Spleen (tissue), 11 donors: ENCODE data around the gene MAP2K5. TPM values are rescaled to one million over a fixed set of nuclear protein-coding genes. Genes with fewer than 3 reads are reported as not detected.
A peak's percentile ranks its signal among the peaks of the same experiment; 100 is the strongest.

Source experiments
- DNase-seq: peaks from one replicate; pipeline ENCODE4 v3.0.0-alpha.2; 2020
- H3K27ac ChIP-seq, 8 donors: fragments of 200-600 bp; sonication (generic) in 7 of 8; 1 replicate in 4 of 8; 2 replicates in 4 of 8; pipeline versions ENCODE4 v1.5.0 to v1.8.0; 2016 to 2021; ENCODE audit warnings: inconsistent platforms in 4 of 8, mild to moderate bottlenecking in 4 of 8, moderate library complexity in 1 of 8
- H3K27me3 ChIP-seq, 7 donors: fragments of 200-600 bp; sonication (generic) in 6 of 7; replicated peaks in 1 of 7; 1 replicate in 4 of 7; 2 replicates in 3 of 7; pipeline versions ENCODE4 v1.5.0 to v1.8.0; 2016 to 2021; ENCODE audit warnings: inconsistent platforms in 3 of 7, mild to moderate bottlenecking in 1 of 7
- H3K36me3 ChIP-seq, 6 donors: fragments of 200-600 bp; sonication (generic) in 5 of 6; 1 replicate in 4 of 6; 2 replicates in 2 of 6; pipeline versions ENCODE4 v1.5.0 to v1.8.0; 2016 to 2021; ENCODE audit warnings: inconsistent platforms in 2 of 6
- H3K4me1 ChIP-seq, 6 donors: fragments of 200-600 bp; sonication (generic) in 5 of 6; 1 replicate in 3 of 6; 2 replicates in 3 of 6; pipeline versions ENCODE4 v1.5.0 to v1.8.0; 2016 to 2021; ENCODE audit warnings: inconsistent platforms in 3 of 6
- H3K4me3 ChIP-seq, 8 donors: fragments of 200-600 bp; sonication (generic) in 7 of 8; 1 replicate in 4 of 8; 2 replicates in 4 of 8; pipeline versions ENCODE4 v1.5.0 to v1.8.0; 2016 to 2021; ENCODE audit warnings: inconsistent platforms in 4 of 8, mild to moderate bottlenecking in 4 of 8, moderate library complexity in 2 of 8
- H3K9me3 ChIP-seq, 8 donors: fragments of 200-600 bp; sonication (generic) in 7 of 8; 1 replicate in 4 of 8; 2 replicates in 4 of 8; pipeline versions ENCODE4 v1.5.0 to v1.8.0; 2016 to 2021; ENCODE audit warnings: inconsistent platforms in 4 of 8
- CTCF ChIP-seq, 11 experiments: fragments of 200-600 bp in 7 of 11; fragments of 450-650 bp in 4 of 11; sonication (generic) in 4 of 11; IDR thresholded peaks in 8 of 11; conservative IDR thresholded peaks in 3 of 11; 1 replicate in 7 of 11; 2 replicates in 4 of 11; pipeline versions ENCODE4 v1.4.0 to v1.8.0; 2016 to 2021; ENCODE audit warnings: antibody characterized with exemption in 11 of 11, inconsistent platforms in 4 of 11, mild to moderate bottlenecking in 1 of 11
- POLR2A ChIP-seq, 3 donors: fragments of 450-650 bp; IDR thresholded peaks; one replicate each; pipeline ENCODE4 v1.5.1; 2017; ENCODE audit warnings: antibody characterized with exemption in 3 of 3, mild to moderate bottlenecking in 1 of 3
- POLR2AphosphoS5 ChIP-seq, 3 donors: sonication (generic); formaldehyde crosslinking; IDR thresholded peaks; one replicate each; pipeline ENCODE4 v1.5.1; 2017; ENCODE audit warnings: antibody characterized with exemption in 3 of 3
- WGBS, 5 donors: extraction: QIAGEN DNeasy Blood & Tissue Kit in 3 of 5; methylation state at CpG; one replicate each; pipeline versions ENCODE4 v1.1.5 to v1.1.7; 2013 to 2018; 5-methylcytosine and 5-hydroxymethylcytosine counted together
- intact Hi-C: fragments of 100-400 bp; cut with DNase I; formaldehyde crosslinking; loops from one replicate; pipeline ENCODE4 v1.15.0; 2023; ENCODE audit warnings: low total_unique reads
- polyA plus RNA-seq, 3 donors: library from polyadenylated mRNA; stranded (reverse); fragments of 200-250 nt; gene quantifications; one replicate each; pipeline ENCODE4 v1.2.1, GENCODE V29; 2013
- total RNA-seq, 7 donors: library from RNA; depleted of rRNA in 3 of 7; stranded (reverse); fragments of >200 nt in 3 of 7; fragmentation: NEBNext Ultra II Directional in 4 of 7; extraction: Animal tissue kit (Norgen Biotek cat#: 25700) in 4 of 7; gene quantifications; one replicate each; pipeline versions ENCODE4 v1.1.0 to v1.2.1, GENCODE V29; 2016 to 2021
- donor health status: healthy with polysubstance abuse.
- donor health status: DM: no; HTN: no; CAD: no; lungs with moderate emphysema.
- donor health status: DM: no; HTN: no; CAD: no.
- donor health status: Bipolar disorder and iron deficiency.
- donor health status: healthy.
- donor health status: DM: no; HTN: no; CAD: no.
- donor health status: DM: yes; HTN: yes; CAD: no.

Gene MAP2K5
- total and polyA plus RNA-seq, 10 donors = 8.4 to 30.4 (median 14.6) TPM

- intact Hi-C loops = no loop called here
- no peak for TF ChIP-seq POLR2AphosphoS5 (IDR thresholded peaks at IDR 0.05)
- TF ChIP-seq POLR2A (IDR thresholded peaks at IDR 0.05) = no peak
- TF ChIP-seq CTCF (IDR thresholded peaks at IDR 0.05 in 8 of 11, conservative IDR thresholded peaks at IDR 0.05 in 3 of 11) = no peak
- H3K27me3 ChIP-seq = no peaks in the 10 kb centered on the region
- H3K4me1 ChIP-seq = peaks cover 0 to 8% (median 3%) of the 10 kb centered on the region in 6 donors
- H3K36me3 ChIP-seq = peaks cover 0 to 71% (median 5%) of the 10 kb centered on the region in 6 donors
- no peak overlapping the region for H3K4me3 ChIP-seq
- peak; percentile 68 for DNase-seq
- WGBS, 5 donors = 94 to 98% (median 97%) methylated on average over 9 to 18 of the region's 18 CpGs
- H3K27ac ChIP-seq = no peak overlapping the region
- H3K9me3 ChIP-seq = no peaks in the 10 kb centered on the region
These were observed 264.0 kb downstream of the MAP2K5 start for GRCh38 chr15:67806536-67806935.

- TF ChIP-seq CTCF (IDR thresholded peaks at IDR 0.05 in 8 of 11, conservative IDR thresholded peaks at IDR 0.05 in 3 of 11) (no peak), POLR2A (IDR thresholded peaks at IDR 0.05) (no peak), POLR2AphosphoS5 (IDR thresholded peaks at IDR 0.05) (no peak)
- peaks cover 0 to 13% (median 3%) of the 10 kb centered on the region in 6 donors for H3K4me1 ChIP-seq
- intact Hi-C loops = no loop called here
- no peak overlapping the region for H3K27ac ChIP-seq
- no peaks in the 10 kb centered on the region for H3K27me3 ChIP-seq
- no peak overlapping the region for H3K4me3 ChIP-seq
- peak; percentile 65 for DNase-seq
- no peaks in the 10 kb centered on the region for H3K9me3 ChIP-seq
- WGBS, 5 donors = 89 to 97% (median 95%) methylated on average over 5 of the region's 5 CpGs
- H3K36me3 ChIP-seq = peaks cover 0 to 65% (median 5%) of the 10 kb centered on the region in 6 donors
These were observed 264.6 kb downstream of the MAP2K5 start for GRCh38 chr15:67807141-67807540.

- Histone ChIP-seq H3K4me1 (peaks cover 0 to 13% (median 5%) of the 10 kb centered on the region in 6 donors), H3K9me3 (no peaks in the 10 kb centered on the region), H3K27me3 (no peaks in the 10 kb centered on the region), H3K4me3 (no peak overlapping the region), H3K27ac (no peak overlapping the region), H3K36me3 (peaks cover 0 to 58% (median 4%) of the 10 kb centered on the region in 6 donors)
- 86 to 100% (median 98%) methylated on average over 7 of the region's 7 CpGs for whole genome bisulfite sequencing, 5 donors
- peak; percentile 36 for DNase-seq
- intact Hi-C loops = no loop called here
- no peak for TF ChIP-seq POLR2A (IDR thresholded peaks at IDR 0.05)
- no peak for TF ChIP-seq CTCF (IDR thresholded peaks at IDR 0.05 in 8 of 11, conservative IDR thresholded peaks at IDR 0.05 in 3 of 11)
- TF ChIP-seq POLR2AphosphoS5 (IDR thresholded peaks at IDR 0.05) = no peak
These were observed 265.3 kb downstream of the MAP2K5 start for GRCh38 chr15:67807836-67808235.

GRCh38 chr15:67808821-67809220 lies 266.3 kb downstream of the MAP2K5 start:
- Histone ChIP-seq H3K27me3 (no peaks in the 10 kb centered on the region), H3K9me3 (no peaks in the 10 kb centered on the region), H3K27ac (no peak overlapping the region), H3K4me3 (no peak overlapping the region), H3K36me3 (peaks cover 0 to 49% (median 2%) of the 10 kb centered on the region in 6 donors), H3K4me1 (peaks cover 0 to 13% (median 6%) of the 10 kb centered on the region in 6 donors)
- WGBS, 5 donors = 85 to 96% (median 93%) methylated on average over 7 of the region's 7 CpGs
- peak; percentile 41 for DNase-seq
- TF ChIP-seq POLR2AphosphoS5 (IDR thresholded peaks at IDR 0.05) = no peak
- no peak for TF ChIP-seq POLR2A (IDR thresholded peaks at IDR 0.05)
- TF ChIP-seq CTCF (IDR thresholded peaks at IDR 0.05 in 8 of 11, conservative IDR thresholded peaks at IDR 0.05 in 3 of 11) = no peak
- intact Hi-C loops = no loop called here
